ENCODE results near the gene ACTG1. TPM values are rescaled to one million over a fixed set of nuclear protein-coding genes. Genes with fewer than 3 reads are reported as not detected.

The ACTG1 gene
- total and polyA plus RNA-seq, 9 of the 15 experiments (the other 6 are each of a cell fraction or from before 2014, with no cell fraction given) = 224 to 1,775 (median 568) TPM

GRCh38 chr17:81511804-81512561 is 616 bp downstream of the ACTG1 start (continued):
- TF ChIP-seq, protein P1, sequence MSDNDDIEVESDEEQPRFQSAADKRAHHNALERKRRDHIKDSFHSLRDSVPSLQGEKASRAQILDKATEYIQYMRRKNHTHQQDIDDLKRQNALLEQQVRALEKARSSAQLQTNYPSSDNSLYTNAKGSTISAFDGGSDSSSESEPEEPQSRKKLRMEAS (CRISPR knock-in tag; IDR thresholded peaks at IDR 0.05) = no peak
- TF ChIP-seq KLF13 (tag; IDR thresholded peaks at IDR 0.05; ENCODE audit: borderline replicate concordance, low read depth) (peak; percentile 13; the same call in 1 of the 2 replicates), CREB1 (IDR thresholded peaks at IDR 0.05) (no peak), CREB1 (CRISPR knock-in tag; IDR thresholded peaks at IDR 0.05) (no peak)
- TF ChIP-seq, protein P2, sequence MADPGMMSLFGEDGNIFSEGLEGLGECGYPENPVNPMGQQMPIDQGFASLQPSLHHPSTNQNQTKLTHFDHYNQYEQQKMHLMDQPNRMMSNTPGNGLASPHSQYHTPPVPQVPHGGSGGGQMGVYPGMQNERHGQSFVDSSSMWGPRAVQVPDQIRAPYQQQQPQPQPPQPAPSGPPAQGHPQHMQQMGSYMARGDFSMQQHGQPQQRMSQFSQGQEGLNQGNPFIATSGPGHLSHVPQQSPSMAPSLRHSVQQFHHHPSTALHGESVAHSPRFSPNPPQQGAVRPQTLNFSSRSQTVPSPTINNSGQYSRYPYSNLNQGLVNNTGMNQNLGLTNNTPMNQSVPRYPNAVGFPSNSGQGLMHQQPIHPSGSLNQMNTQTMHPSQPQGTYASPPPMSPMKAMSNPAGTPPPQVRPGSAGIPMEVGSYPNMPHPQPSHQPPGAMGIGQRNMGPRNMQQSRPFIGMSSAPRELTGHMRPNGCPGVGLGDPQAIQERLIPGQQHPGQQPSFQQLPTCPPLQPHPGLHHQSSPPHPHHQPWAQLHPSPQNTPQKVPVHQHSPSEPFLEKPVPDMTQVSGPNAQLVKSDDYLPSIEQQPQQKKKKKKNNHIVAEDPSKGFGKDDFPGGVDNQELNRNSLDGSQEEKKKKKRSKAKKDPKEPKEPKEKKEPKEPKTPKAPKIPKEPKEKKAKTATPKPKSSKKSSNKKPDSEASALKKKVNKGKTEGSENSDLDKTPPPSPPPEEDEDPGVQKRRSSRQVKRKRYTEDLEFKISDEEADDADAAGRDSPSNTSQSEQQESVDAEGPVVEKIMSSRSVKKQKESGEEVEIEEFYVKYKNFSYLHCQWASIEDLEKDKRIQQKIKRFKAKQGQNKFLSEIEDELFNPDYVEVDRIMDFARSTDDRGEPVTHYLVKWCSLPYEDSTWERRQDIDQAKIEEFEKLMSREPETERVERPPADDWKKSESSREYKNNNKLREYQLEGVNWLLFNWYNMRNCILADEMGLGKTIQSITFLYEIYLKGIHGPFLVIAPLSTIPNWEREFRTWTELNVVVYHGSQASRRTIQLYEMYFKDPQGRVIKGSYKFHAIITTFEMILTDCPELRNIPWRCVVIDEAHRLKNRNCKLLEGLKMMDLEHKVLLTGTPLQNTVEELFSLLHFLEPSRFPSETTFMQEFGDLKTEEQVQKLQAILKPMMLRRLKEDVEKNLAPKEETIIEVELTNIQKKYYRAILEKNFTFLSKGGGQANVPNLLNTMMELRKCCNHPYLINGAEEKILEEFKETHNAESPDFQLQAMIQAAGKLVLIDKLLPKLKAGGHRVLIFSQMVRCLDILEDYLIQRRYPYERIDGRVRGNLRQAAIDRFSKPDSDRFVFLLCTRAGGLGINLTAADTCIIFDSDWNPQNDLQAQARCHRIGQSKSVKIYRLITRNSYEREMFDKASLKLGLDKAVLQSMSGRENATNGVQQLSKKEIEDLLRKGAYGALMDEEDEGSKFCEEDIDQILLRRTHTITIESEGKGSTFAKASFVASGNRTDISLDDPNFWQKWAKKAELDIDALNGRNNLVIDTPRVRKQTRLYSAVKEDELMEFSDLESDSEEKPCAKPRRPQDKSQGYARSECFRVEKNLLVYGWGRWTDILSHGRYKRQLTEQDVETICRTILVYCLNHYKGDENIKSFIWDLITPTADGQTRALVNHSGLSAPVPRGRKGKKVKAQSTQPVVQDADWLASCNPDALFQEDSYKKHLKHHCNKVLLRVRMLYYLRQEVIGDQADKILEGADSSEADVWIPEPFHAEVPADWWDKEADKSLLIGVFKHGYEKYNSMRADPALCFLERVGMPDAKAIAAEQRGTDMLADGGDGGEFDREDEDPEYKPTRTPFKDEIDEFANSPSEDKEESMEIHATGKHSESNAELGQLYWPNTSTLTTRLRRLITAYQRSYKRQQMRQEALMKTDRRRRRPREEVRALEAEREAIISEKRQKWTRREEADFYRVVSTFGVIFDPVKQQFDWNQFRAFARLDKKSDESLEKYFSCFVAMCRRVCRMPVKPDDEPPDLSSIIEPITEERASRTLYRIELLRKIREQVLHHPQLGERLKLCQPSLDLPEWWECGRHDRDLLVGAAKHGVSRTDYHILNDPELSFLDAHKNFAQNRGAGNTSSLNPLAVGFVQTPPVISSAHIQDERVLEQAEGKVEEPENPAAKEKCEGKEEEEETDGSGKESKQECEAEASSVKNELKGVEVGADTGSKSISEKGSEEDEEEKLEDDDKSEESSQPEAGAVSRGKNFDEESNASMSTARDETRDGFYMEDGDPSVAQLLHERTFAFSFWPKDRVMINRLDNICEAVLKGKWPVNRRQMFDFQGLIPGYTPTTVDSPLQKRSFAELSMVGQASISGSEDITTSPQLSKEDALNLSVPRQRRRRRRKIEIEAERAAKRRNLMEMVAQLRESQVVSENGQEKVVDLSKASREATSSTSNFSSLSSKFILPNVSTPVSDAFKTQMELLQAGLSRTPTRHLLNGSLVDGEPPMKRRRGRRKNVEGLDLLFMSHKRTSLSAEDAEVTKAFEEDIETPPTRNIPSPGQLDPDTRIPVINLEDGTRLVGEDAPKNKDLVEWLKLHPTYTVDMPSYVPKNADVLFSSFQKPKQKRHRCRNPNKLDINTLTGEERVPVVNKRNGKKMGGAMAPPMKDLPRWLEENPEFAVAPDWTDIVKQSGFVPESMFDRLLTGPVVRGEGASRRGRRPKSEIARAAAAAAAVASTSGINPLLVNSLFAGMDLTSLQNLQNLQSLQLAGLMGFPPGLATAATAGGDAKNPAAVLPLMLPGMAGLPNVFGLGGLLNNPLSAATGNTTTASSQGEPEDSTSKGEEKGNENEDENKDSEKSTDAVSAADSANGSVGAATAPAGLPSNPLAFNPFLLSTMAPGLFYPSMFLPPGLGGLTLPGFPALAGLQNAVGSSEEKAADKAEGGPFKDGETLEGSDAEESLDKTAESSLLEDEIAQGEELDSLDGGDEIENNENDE (IDR thresholded peaks at IDR 0.05; ENCODE audit: low read depth, low read length) = peak; percentile 39

Measured in K562 (cell line).